Stromal cell of bone marrow (primary cell): ENCODE measurements around the gene CHKA.
A peak's percentile ranks its signal among the peaks of the same experiment; 100 is the strongest.

ENCODE experiments used
- DNase-seq: peaks from one replicate; pipeline ENCODE4 v3.0.0-alpha.2; 2012; ENCODE audit warnings: low read depth

Gene CHKA

GRCh38 chr11:68044145-68044813, 76.9 kb downstream of the CHKA start:
- DNase-seq: no peak

- no peak for DNase-seq
These were observed 77.6 kb downstream of the CHKA start for GRCh38 chr11:68043349-68044144.

- no peak for DNase-seq
These were observed 78.2 kb downstream of the CHKA start for GRCh38 chr11:68043029-68043348.

- no peak for DNase-seq
These were observed 78.8 kb downstream of the CHKA start for GRCh38 chr11:68042219-68043028.

GRCh38 chr11:68041617-68042218, 79.5 kb downstream of the CHKA start:
- DNase-seq: no peak

GRCh38 chr11:68040957-68041591, 80.1 kb downstream of the CHKA start:
- no peak for DNase-seq

- DNase-seq: peak; percentile 52
These were observed 80.9 kb downstream of the CHKA start for GRCh38 chr11:68040101-68040956.

- DNase-seq: no peak
These were observed 81.6 kb downstream of the CHKA start for GRCh38 chr11:68039526-68040086.

GRCh38 chr11:68038718-68039525, 82.3 kb downstream of the CHKA start, which contains the start of gene TCIRG1:
Gene TCIRG1, plus strand, starts transcription at chr11:68039025. Its CDS starts 2,247 bp downstream, at chr11:68041272.
- peak; percentile 72 for DNase-seq

GRCh38 chr11:68038226-68038717, 82.9 kb downstream of the CHKA start:
- DNase-seq: no peak

GRCh38 chr11:68037411-68038225, 83.6 kb downstream of the CHKA start:
- DNase-seq: no peak

- no peak for DNase-seq
These were observed 84.4 kb downstream of the CHKA start for GRCh38 chr11:68036717-68037239.

- DNase-seq: no peak
These were observed 85.0 kb downstream of the CHKA start for GRCh38 chr11:68036141-68036716.

- no peak for DNase-seq
These were observed 85.8 kb downstream of the CHKA start for GRCh38 chr11:68035266-68035876.

GRCh38 chr11:68033708-68034045, 87.5 kb downstream of the CHKA start:
- DNase-seq: no peak

- DNase-seq: no peak
These were observed 88.0 kb downstream of the CHKA start for GRCh38 chr11:68032997-68033707.

GRCh38 chr11:68032003-68032402, 89.2 kb downstream of the CHKA start:
- DNase-seq: no peak
